ENCODE results near the gene TBC1D13.
"Not testable (repeated sequence)": the region's sequence is repeated elsewhere in the genome, so short reads cannot be mapped to it uniquely, and the experiment has no call there.

TBC1D13 gene, protein sequence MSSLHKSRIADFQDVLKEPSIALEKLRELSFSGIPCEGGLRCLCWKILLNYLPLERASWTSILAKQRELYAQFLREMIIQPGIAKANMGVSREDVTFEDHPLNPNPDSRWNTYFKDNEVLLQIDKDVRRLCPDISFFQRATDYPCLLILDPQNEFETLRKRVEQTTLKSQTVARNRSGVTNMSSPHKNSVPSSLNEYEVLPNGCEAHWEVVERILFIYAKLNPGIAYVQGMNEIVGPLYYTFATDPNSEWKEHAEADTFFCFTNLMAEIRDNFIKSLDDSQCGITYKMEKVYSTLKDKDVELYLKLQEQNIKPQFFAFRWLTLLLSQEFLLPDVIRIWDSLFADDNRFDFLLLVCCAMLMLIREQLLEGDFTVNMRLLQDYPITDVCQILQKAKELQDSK

DNA sequence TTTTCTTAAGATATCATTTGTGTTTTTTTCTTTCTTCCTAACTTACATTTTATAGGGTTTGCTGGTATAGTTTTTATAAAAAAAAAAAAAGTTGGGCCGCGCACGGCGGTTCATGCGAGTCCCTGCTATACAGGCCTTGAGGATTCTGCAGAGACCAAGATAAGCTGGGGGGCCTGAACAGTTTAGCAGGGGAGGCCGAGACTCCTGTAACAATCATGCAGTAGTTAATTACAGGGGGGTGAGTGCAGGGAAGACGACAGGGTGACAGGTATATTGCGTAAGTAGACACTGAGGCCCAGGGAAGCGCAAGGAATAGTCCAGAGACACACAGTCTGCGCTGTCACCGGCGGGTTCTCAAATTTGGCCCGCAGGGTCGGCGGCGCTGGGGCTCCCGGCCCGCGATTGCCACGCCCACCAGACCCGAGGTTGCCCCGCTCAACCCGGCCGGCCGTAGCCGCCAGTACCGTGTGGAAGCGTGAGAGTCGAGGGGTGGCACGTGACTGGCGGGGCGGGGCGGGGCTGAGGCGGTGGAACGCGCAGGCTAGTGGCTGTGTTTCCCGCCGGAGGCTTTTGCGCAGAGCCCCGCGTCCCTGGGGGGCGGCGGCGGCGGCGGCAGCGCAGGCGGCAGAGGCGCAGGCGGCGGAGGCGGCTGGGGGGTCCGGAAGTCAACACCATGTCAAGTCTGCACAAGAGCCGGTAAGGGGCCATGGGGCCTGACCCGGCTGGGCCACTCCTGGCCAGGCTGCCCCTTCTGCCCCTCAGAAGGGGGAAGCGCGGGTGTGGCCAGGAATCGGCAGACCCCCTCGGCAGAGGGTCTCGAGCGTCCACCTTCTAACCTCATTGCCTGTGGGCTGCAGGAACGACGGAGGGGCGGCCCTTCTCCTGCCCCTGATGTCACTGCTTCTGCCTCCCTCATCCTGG lies at the start of gene TBC1D13:
TBC1D13 (plus strand) TSS at position 573 of the 921 bp plus-strand sequence; CDS start at position 674, 101 bp downstream.
- peak; percentile 26 to 90 for DNase-seq

DNA sequence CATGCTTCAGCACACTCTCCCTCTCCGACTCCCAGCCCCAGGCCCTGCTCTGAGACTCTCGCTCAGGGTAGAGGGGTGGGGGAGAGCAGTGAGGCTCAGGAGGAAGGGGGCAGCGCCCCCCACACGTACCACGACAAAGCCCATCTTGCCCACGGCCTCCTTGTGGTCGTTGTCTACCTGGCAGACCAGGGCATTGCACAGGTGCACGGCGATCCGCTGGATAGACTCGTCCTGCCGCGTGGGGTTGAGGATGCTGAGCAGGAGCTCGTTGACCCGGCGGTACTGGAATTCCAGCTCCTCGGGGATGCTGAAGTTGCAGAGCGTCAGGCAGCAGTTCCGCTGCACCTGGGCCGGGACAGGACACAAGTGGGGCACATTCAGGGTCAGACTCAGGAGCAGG lies 44.7 kb upstream of the TBC1D13 start:
- DNase-seq: no peak

DNA sequence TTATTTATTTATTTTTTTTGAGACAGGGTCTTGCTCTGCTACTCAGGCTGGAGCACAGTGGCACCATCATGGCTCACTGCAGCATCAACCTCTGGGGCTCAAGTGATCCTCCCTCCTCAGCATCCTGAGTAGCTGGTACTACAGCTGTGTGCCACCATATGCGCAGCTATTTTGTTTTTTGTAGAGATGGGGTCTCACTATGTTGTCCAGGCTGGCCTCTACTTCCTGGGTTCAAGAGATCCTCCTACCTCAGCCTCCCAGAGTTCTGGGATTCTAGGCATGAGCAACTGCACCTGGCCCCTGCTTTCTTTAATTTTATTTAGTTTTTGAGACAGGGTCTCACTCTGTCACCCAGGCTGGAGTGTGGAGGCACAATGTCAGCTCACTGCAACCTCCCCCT lies 43.6 kb upstream of the TBC1D13 start:
- DNase-seq: no peak

DNA sequence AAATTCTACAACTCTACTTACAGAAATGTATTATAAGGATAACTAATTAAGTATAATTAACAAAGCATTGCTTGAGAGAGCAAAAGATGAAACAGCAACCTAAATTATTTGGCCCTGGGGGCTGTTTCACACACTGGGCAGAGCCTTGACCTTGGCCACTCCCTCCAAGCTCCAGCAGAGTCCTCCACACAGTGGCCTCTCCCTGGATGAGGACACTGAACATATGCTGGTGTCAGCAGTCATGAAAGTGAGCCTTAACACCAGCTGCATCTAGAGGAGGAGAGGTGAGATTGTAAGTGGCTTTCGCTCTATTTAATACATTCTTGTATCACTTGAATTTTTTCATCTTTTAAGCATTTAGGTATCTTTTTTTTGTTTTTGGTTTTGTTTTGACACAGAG lies 39.8 kb upstream of the TBC1D13 start:
- DNase-seq: no peak

DNA sequence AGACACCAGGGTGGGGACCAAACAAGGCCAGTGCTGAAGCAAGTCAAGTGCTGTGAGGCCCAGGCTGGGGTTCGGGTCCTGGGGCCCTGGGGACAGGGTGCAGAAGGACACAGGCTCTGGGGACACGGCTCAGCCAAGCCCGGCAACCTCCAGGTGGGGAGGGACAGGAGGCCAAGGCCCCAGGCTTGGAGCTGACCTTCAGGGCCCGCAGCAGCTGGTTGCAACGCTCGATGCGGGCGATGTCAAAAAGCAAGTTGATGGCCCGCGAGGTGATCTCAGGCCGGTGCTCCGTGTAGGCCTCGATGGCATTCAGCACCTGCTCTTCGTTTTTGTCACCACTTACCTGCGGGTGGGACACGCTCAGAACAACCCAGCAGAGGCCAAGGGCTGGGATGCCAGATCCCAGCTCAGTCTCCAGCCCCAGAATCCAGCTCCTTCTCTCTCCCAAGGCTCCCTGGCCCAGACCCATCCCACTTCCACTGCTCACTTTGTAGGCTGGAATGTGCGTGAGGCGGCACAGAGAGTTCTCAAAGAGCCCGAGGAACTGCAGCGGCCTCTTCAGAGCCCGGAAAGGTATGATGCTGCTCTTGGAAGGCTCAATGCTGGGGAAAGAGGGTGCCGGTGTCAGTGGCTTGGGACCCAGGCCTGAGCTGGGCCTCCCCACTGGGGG lies 36.0 kb upstream of the TBC1D13 start:
- DNase-seq: no peak

DNA sequence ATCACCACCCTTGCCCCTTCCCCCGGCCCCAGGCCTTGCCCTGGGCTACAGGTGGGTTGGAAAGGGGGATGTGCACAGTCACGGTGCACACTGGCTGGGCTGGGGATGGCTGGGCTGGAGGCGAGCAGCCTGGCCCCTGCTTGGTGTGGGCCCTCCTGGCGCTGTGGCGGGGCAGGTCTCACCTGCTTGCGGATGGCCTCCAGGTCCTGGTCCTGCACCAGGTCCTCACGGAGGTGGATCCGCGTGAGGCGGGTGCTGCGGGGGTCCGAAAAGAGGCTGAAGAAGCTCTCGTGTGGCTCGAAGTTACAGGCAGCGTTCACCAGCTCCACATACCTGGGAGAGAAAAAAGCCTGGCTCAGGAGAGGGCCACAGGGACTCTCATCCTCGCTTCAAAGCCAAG lies 33.4 kb upstream of the TBC1D13 start:
- DNase-seq: no peak

DNA sequence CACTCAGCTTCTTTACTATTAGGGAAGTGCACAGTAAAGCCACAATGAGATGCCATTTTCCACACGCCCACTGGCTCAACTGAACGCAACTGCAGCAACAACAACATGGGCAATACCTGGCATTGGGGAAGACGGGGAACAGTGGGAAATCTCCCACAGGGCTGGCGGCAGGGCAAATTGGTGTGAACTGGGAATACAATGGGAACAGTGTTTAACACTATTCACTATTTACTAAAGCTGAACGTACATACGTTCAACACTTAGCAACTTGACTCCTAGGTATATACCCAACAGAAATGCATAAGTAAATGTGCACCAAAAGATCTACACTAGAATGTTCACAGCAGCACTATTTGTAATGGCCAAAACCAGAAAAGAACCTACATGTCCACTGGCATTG lies 29.5 kb upstream of the TBC1D13 start:
- DNase-seq: no peak

DNA sequence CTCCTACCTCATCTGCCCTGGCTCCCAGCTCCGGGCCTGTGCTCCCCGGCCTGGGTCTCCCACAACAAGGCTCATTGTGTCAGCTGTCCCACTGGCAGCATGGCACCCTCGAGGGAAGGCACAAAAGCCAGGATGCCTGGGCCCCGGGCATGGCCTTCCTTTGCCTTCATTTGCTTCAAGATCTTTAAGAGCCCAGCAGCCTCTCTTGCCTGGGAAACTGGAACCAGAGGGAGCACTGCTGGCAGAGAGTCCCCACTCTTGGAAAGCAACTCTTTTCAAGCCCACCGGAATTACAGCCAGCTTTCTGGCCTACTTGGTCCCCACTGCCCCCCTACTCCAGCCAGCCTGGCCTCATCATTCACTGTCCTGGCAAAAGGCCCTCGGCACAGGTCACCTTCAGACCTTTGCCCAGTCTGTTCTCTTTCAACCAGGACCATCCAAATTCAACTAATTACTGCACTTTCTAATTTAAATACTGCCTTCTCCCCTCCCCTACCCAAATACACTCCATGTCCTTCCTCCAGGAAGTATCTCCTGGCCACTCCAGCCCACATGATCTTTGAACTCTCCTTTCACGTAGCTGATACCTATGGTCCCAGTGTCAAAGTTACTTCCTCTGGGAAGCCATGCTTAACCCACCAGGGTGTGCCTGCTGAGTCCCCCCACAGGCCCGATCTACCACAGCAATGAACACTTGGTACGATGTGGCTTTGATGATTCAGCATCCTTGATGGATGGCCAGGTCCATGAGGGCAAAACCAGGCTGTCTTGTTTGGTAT lies 24.2 kb upstream of the TBC1D13 start:
- no peak for DNase-seq

DNA sequence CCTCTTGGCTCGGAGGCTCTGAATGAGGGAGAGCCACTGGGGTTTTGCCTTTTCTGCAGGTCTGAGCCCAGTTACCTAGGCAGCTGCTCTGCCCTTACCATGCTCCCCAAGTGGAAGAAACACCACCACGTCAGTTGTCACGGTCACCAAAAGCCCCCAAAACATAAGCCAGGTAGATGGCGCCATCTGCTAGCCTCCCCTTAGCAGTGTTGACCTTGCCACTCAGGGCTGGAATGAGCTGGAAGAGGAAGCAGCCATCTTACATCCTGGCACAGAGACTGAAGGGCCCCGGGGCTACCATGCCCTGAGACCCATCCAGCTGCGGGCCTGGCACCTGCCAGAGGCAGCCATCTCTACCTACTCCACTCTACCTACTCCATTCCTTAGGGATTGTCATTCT lies 22.7 kb upstream of the TBC1D13 start:
- DNase-seq: no peak

DNA sequence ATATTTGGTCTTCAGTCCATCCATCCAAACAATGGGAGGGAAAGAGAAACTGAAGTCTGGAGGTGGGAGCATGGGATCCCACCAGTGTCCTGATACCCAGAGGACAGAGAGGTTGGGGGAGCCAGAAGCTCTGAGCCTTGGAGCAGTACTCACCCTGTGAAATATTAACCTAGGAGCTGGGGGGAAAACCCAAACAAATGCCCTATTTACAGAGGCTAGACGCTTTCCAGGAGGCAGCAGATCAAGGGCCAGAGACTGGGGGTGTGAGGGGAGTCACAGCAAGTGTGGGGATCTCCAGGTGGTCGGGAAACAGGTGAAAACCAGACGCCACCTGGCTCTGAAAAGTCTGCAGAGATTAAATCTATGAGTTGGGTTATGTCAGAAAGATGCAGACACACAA lies 21.6 kb upstream of the TBC1D13 start:
- no peak for DNase-seq

DNA sequence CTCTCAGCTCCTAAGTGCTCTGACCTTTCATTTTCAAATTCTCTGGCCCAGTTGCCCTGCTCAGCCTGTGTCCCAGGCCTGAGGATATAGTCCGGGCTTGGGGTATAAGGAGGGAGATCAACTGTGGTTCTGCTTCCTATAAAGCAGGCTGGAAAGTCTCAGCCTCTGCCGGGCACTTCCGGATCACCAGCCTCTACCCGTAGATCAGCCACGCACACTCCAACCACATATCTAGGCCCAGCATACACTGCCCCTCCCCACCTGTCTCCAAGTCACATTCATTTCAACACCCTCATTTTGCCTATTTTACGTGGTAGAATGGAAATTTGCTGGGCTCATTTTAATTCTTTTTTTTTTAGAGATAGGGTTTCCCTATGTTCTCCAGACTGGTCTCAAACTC lies 18.4 kb upstream of the TBC1D13 start:
- no peak for DNase-seq

DNA sequence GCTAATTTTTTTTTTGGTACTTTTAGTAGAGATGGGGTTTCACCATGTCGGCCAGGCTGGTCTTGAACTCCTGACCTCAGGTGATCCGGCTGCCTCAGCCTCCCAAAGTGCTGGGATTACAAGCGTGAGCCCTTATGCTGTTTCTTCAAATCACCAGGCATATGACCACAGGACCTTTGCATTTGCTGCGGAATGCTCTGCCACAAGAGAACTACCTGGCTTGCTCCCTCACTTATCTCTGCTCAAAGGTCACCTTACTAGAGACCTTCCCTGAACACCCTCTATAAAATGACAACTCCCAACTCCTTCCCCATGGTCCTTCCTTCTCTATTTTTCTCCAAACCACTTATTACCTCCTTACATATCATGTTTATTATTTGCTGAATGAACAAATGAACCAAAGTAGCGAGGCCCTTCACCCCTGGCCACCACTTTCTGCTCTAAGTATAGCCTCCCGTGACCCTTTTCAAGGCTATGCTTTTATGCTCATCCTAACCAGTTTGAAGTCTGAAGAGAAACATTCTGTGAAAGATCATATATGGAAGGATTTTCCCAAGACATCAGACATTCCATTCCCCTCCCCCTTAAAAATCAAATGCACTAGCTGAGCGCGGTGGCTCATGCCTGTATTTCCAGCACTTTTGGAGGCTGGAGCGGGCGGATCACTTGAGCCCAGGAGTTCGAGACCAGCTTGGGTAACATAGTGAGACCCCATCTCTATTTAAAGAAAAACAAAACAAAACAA lies 16.6 kb upstream of the TBC1D13 start:
- DNase-seq: no peak

DNA sequence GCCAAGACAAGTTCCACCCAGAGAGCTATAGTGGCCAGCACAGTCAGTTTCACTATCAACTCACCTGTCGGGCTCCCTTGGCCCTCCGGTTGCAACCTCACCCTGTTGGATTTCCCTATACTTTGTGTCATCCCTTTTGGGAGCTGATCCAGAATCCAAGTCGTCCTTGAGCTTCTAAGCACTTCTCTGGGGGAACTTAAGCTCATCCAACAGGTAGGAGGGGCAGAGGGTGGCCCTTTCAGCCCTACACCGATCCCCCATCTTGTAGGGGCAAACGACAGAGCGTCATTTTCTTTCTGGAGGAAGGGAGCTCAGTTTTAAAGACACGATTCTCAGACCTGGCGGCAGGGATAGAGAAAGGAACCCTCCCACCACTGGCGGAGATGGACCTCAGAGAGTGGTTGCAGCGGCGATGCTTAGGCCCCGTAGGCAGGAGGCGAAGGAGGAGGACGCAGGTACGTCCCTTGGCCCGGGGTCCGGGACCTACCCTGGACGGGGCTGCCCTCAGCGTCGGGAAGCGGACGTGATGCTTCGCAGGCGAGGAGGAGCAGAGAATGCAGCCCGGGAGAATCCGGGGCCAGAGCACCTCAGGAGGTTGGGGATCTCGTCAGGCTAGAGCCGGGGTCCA lies 15.8 kb upstream of the TBC1D13 start:
- peak in 1 of 2 experiments; percentile 40 for DNase-seq

DNA sequence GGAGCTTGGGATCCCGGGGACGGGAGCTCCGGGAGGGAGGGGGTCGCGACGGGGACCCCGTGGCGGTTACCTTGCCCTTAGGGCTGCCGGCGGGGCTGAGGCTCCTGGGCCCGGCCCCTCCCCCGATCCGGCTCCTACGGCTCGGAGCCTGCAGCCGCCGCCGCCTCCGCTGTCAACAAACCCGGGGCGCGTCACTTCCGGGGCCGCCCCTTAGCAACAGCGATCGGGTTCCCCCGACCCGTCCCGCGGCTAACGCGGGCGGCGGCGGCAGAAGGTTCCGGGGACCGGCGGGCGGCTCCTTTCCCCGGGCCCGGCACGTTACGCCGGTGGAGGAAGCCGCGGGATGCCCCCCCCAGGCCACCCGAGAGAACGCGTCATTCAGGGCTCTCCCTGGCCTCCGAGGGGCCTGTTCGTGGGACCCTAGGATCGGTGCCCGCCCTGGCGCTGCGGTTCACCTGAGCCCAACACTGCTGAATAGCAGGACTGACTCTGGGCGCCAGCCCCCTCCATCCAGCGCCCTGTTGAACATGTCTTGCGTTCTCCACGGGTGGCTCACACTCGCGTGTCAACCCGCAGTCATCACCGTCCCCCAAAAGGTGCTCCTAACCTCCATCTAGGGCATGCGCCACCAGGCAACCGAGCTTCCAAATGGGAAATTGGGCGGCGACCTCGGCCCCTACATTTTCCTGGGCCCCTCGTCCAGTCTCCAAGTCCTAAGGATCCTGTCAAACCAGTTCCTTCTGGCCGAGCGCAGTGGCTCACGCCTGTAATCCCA lies 15.1 kb upstream of the TBC1D13 start, which contains the start of gene ZER1:
ZER1 (minus strand) TSS at position 183 of the 775 bp plus-strand sequence. CDS start 16,362 bp downstream, outside the sequence.
- peak; percentile 53 to 89 for DNase-seq

DNA sequence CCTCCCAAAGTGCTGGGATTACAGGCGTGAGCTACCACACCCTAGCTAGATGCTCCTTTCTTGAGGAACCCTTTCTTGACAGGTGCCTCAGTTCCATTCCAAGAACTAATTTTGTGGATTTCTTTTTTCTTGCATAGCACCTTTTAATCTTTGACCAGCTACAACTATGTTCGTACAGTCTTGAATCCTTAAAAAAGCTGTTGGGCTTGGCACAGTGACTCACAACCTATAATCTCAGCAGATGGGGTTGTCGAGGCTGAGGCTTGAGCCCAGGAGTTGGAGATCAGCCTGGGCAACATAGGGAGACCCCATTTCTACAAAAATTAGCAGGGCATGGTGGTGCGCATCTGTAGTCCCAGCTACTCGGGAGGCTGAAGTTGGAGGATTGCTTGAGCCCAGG lies 14.0 kb upstream of the TBC1D13 start:
- no peak for DNase-seq

DNA sequence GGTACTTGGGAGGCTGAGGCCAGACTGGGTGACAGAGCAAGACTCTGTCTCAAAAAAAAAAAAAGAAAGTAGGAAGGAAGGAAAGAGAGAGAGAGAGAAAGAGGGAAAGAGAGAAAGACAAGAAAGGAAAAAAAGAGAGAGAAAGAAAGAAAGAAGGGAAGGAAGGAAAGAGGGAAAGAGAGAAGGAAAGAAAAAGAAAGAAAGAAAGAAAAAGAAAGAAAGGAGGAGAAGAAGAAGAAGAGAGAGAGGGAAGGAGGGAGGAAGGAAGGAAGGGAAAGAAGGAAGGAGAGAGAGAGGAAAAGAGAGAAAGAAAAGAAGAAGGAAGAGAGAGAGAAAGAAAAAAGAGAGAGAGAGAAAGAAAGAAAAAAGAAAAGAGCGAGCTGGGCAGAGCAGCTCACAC lies 12.2 kb upstream of the TBC1D13 start:
- DNase-seq: no peak

DNA sequence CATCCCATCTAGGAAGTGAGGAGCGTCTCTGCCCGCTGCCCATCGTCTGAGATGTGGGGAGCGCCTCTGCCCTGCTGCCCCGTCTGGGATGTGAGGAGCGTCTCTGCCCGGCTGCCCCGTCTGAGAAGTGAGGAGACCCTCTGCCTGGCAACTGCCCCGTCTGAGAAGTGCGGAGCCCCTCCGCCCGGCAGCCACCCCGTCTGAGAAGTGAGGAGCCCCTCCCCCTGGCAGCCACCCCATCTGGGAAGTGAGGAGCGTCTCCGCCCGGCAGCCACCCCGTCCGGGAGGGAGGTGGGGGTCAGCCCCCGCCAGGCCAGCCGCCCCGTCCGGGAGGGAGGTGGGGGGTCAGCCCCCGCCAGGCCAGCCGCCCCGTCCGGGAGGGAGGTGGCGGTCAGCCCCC lies 7.0 kb upstream of the TBC1D13 start:
- DNase-seq: not testable (repeated sequence)

DNA sequence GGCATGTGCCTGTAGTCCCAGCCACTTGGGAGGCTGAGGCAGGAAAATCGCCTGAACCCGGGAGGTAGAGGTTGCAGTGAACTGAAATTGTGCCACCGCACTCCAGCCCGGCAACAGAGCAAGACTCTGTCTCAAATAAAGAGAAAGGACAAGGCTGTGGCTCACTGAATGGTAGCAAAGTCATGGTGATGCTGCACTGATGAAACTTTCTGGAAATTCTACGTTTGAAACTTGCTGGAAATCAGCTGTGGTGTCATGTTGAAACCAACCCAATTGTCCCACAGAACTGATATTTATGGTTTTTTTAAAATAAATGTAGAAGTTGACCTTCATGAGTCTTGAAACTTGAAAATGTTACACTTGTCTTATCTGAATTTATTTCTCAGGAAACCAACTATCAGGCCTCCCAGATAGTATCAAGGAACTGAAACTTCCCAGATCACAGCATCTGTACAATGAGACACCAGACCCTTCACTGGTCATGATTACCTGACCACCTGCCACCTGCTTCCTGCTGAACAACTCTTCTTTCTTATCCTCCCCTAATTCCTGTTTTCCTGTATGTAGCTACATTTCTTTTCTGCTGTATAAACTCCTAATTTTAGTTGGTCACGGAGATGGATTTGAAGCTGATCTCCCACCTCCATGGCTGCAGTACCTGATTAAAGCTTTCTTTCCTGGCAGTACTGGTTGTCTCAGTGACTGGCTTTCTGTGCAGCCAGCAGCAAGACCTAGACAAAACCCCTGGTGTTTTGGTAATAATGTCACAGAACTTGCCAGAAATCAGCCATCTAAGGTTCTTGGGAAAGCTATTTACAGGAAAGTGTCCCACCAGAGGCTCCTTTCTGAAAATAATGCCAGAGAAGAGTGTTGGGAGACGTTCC lies 5.6 kb upstream of the TBC1D13 start:
- no peak for DNase-seq

DNA sequence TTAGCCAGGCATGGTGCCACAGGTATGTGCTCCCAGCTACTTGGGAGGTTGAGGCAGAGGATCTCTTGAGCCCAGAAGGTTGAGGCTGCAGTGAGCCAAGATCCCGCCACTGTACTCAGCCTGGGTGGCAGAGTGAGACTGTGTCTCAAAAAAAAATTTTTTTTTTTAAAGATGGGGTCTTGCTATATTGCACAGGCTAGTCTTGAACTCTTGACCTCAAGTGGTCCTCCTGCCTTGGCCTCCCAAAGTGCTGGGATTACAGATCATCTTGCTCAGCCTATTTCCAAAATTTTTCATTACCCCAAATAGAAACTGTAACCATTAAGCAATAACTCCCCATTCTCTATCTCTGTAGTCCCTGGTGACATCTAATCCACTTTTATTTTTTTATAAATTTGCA lies 4.4 kb upstream of the TBC1D13 start:
- no peak for DNase-seq
